ENCODE results near the gene ARPP19. TPM values are rescaled to one million over a fixed set of nuclear protein-coding genes. Genes with fewer than 3 reads are reported as not detected.

ARPP19 gene
- total and polyA plus RNA-seq, 9 of the 15 experiments (the other 6 are each of a cell fraction or from before 2014, with no cell fraction given), result 33.3 to 102 (median 60.5) TPM

GRCh38 chr15:52529341-52529924 lies 39.4 kb downstream of the ARPP19 start (continued):
- TF ChIP-seq ZHX1 (conservative IDR thresholded peaks at IDR 0.05; ENCODE audit: low read length) (no peak), ZNF324 (CRISPR knock-in tag; IDR thresholded peaks at IDR 0.05) (no peak), EP300 (IDR thresholded peaks at IDR 0.05; ENCODE audit: low read length) (no peak), ZNF699 (CRISPR knock-in tag; IDR thresholded peaks at IDR 0.05; ENCODE audit: insufficient replicate concordance) (no peak), NRF1 (conservative IDR thresholded peaks at IDR 0.05 in 1 of 2, IDR thresholded peaks at IDR 0.05 in 1 of 2) (0 out of 4 replicates have a peak, but pooled peaks of 1 of the 2 experiments have one; percentile 2), RBM22 (IDR thresholded peaks at IDR 0.05; ENCODE audit: low read depth, low read length, poor library complexity, severe bottlenecking) (no peak), WHSC1 (IDR thresholded peaks at IDR 0.05; ENCODE audit: low read length) (no peak), CHAMP1 (IDR thresholded peaks at IDR 0.05) (no peak), ID3 (CRISPR knock-in tag; IDR thresholded peaks at IDR 0.05) (no peak), ID3 (tag; IDR thresholded peaks at IDR 0.05) (0 out of 2 replicates have a peak, but pooled peaks have one; percentile 35)
